K562 (cell line): Measurements from ENCODE around the gene BOLA1. TPM values are rescaled to one million over a fixed set of nuclear protein-coding genes. Genes with fewer than 3 reads are reported as not detected.

ENCODE experiments used
- CBX5 ChIP-seq: IDR thresholded peaks from 2 replicates; pipeline ENCODE4 v1.6.1; 2014; ENCODE audit warnings: low read depth, borderline replicate concordance
- CHD4 ChIP-seq: fragments of 200-600 bp; sonication (generic); IDR thresholded peaks from 3 replicates; pipeline ENCODE4 v1.6.1; 2012; ENCODE audit warnings: low read depth, mild to moderate bottlenecking, mixed read lengths, low read length, inconsistent platforms; ENCODE audit not compliant: insufficient read depth, insufficient replicate concordance, poor library complexity, severe bottlenecking
- CHD7 ChIP-seq: fragments of 200-600 bp; sonication (generic); IDR thresholded peaks from one replicate; pipeline ENCODE4 v1.6.1; 2012; ENCODE audit warnings: mild to moderate bottlenecking, low read depth, low read length, inconsistent platforms
- CREBBP ChIP-seq: IDR thresholded peaks from one replicate; pipeline ENCODE4 v1.6.1; 2012; ENCODE audit warnings: low read depth, mild to moderate bottlenecking, control low read depth, inconsistent platforms, low read length
- ESRRA ChIP-seq: fragments of 450-650 bp; IDR thresholded peaks from 2 replicates; pipeline ENCODE4 v1.6.1; 2014; ENCODE audit warnings: low read depth, mild to moderate bottlenecking, moderate library complexity, borderline replicate concordance
- HSF4 ChIP-seq: fragments of 250-450 bp; sonication (Bioruptor Pico); IDR thresholded peaks from 2 replicates; pipeline ENCODE4 v2.1.2; 2022; ENCODE audit warnings: mild to moderate bottlenecking, moderate library complexity, borderline replicate concordance
- MXI1 ChIP-seq: IDR thresholded peaks from 2 replicates; pipeline ENCODE4 v1.6.1; 2011; ENCODE audit warnings: low read depth, mild to moderate bottlenecking, improper control_type of control experiment, low read length
- NR2C2 ChIP-seq, 2 experiments: fragments of 200-800 bp in 1 of 2; sonication (Bioruptor generic) in 1 of 2; sonication (generic) in 1 of 2; formaldehyde crosslinking in 1 of 2; IDR thresholded peaks; 2 replicates each; pipeline versions ENCODE4 v1.6.1 to v1.8.0; 2016 to 2022; ENCODE audit warnings: mild to moderate bottlenecking in 1 of 2, missing compliant biosample characterization in 1 of 2, missing genetic modification characterization in 1 of 2, missing genetic modification reagents in 1 of 2
- SMAD3 ChIP-seq: fragments of 450-650 bp; formaldehyde crosslinking; conservative IDR thresholded peaks from 2 replicates; pipeline ENCODE4 v1.4.0; 2020; ENCODE audit warnings: mild to moderate bottlenecking
- STAG1 ChIP-seq: sonication (generic); formaldehyde crosslinking; IDR thresholded peaks from 2 replicates; pipeline ENCODE4 v1.5.0; 2020; ENCODE audit warnings: missing genetic modification reagents, borderline replicate concordance
- TAF9B ChIP-seq: fragments of 450-650 bp; IDR thresholded peaks from 2 replicates; pipeline ENCODE4 v1.6.1; 2018; ENCODE audit warnings: mild to moderate bottlenecking; ENCODE audit not compliant: partially characterized antibody
- THRAP3 ChIP-seq: fragments of 450-650 bp; IDR thresholded peaks from 2 replicates; pipeline ENCODE4 v1.6.1; 2016; ENCODE audit warnings: mild to moderate bottlenecking, inconsistent platforms, borderline replicate concordance
- ZNF23 ChIP-seq: fragments of 250-450 bp; sonication (Bioruptor Pico); IDR thresholded peaks from 2 replicates; pipeline ENCODE4 v1.4.0; 2020; ENCODE audit warnings: mild to moderate bottlenecking
- polyA plus RNA-seq, 8 experiments: library from polyadenylated mRNA; depleted of rRNA in 4 of 8; stranded (reverse) in 5 of 8; unstranded in 3 of 8; fragments of >200 nt; fragmentation: Nextera tagmentation in 2 of 8; fragmentation: Illumina TruSeq in 1 of 8; extraction: Ambion mirVana in 2 of 8; extraction: Trizol in 1 of 8; gene quantifications; 2 replicates each; pipeline versions ENCODE4 v1.2.1 to v1.2.3, GENCODE V29; 2011 to 2014; ENCODE audit warnings: inconsistent platforms in 1 of 8, missing spikeins in 1 of 8
- total RNA-seq, 7 experiments: library from RNA; depleted of rRNA in 6 of 7; stranded (reverse); fragments of >200 nt in 6 of 7; fragmentation: Illumina TruSeq in 2 of 7; extraction: Trizol in 2 of 7; gene quantifications; 2 replicates each; pipeline versions ENCODE4 v1.2.1 to v1.2.3, GENCODE V29; 2011 to 2021; ENCODE audit warnings: low replicate concordance in 1 of 7

Gene BOLA1
- total and polyA plus RNA-seq, 9 of the 15 experiments (the other 6 are each of a cell fraction or from before 2014, with no cell fraction given), result 0.18 to 1.2 (median 0.40) TPM; not detected in 2

- TF ChIP-seq CHD7 (no peak), HSF4 (CRISPR knock-in tag) (no peak), STAG1 (CRISPR knock-in tag) (0 out of 2 replicates have a peak, but pooled peaks have one; percentile 39), CHD4 (no peak), THRAP3 (no peak; the same call in 1 of the 2 replicates), ZNF23 (CRISPR knock-in tag) (no peak), CBX5 (no peak), NR2C2 (CRISPR knock-in tag; IDR thresholded peaks at IDR 0.05) (0 out of 2 replicates have a peak, but pooled peaks have one; percentile 34), NR2C2 (tag; IDR thresholded peaks at IDR 0.05) (no peak; the same call in 1 of the 2 replicates), ESRRA (no peak), MXI1 (peak; percentile 65; the same call in 1 of the 2 replicates), SMAD3 (no peak), TAF9B (peak; percentile 65), CREBBP (no peak)
Measured at GRCh38 chr1:149885339-149886120, 13.8 kb upstream of the BOLA1 start (continued).
